HepG2 (cell line): ENCODE measurements around the gene SLIT3. TPM values are rescaled to one million over a fixed set of nuclear protein-coding genes. Genes with fewer than 3 reads are reported as not detected.

Source experiments
- ATAC-seq: fragments of 200-7000 bp; cut with Tn5 transposase; 3 replicates; pipeline ENCODE4 v1.9.1; 2020; ENCODE audit warnings: mild to moderate bottlenecking, moderate library complexity
- BruUV-seq: library from RNA; stranded (reverse); fragments of 400-500 nt; replicated peaks from 2 replicates; lab custom pipeline; 2021; lab: Mats Ljungman, UMichigan
- CTCF ChIA-PET: fragments of 300-600 bp; formaldehyde crosslinking; extraction: SDS; loops from one replicate; lab custom pipeline; 2021; ENCODE audit warnings: low total read pairs, inconsistent platforms, low intra/inter-chr PET ratio; lab: Yijun Ruan, JAX
- POLR2A ChIA-PET: fragments of 350-600 bp; sonication (Branson Sonifier 250); formaldehyde crosslinking; loops from one replicate; lab custom pipeline; 2020; ENCODE audit warnings: antibody characterized with exemption, inconsistent platforms; lab: Yijun Ruan, JAX
- DNase-seq: peaks from one replicate; pipeline ENCODE4 v3.0.0-alpha.2; 2015; ENCODE audit warnings: low spot score
- FAIRE-seq: peaks from 3 replicates; lab custom pipeline; 2011; peaks lifted over from hg19 to GRCh38; lab: Jason Lieb, UNC
- H2AFZ ChIP-seq: one replicate; pipeline ENCODE4 v1.6.1; 2011; ENCODE audit warnings: low read length, inconsistent platforms
- H3K27ac ChIP-seq: fragments of 300-600 bp; 3 replicates; pipeline ENCODE4 v1.8.0; 2011; ENCODE audit warnings: mixed run types, mild to moderate bottlenecking, mixed read lengths, low read length, inconsistent platforms; ENCODE audit not compliant: insufficient read depth; ENCODE audit errors: extremely low read length
- H3K27me3 ChIP-seq, 2 experiments: fragments of 200-600 bp in 1 of 2; 2 replicates in 1 of 2; 3 replicates in 1 of 2; pipeline versions ENCODE4 v1.6.0 to v1.8.0; 2011; ENCODE audit warnings: low read length in 2 of 2, mild to moderate bottlenecking in 2 of 2, moderate library complexity in 2 of 2, inconsistent platforms in 1 of 2; ENCODE audit not compliant: insufficient read depth in 2 of 2, control insufficient read depth in 1 of 2
- H3K36me3 ChIP-seq, 2 experiments: fragments of 200-600 bp in 1 of 2; replicated peaks in 1 of 2; 2 replicates in 1 of 2; 3 replicates in 1 of 2; pipeline versions ENCODE4 v1.5.1 to v1.8.0; 2011; ENCODE audit warnings: low read length in 2 of 2, inconsistent platforms in 1 of 2; ENCODE audit not compliant: insufficient read depth in 2 of 2, control insufficient read depth in 1 of 2
- H3K4me1 ChIP-seq: 2 replicates; pipeline ENCODE4 v1.5.1; 2012; ENCODE audit warnings: low read length, inconsistent platforms; ENCODE audit not compliant: insufficient read depth
- H3K4me2 ChIP-seq: 2 replicates; pipeline ENCODE4 v1.6.0; 2011; ENCODE audit warnings: low read depth, low read length, inconsistent platforms
- H3K4me3 ChIP-seq, 3 experiments: fragments of 200-600 bp in 1 of 3; sonication (generic), shearing (Covaris generic) in 1 of 3; replicated peaks in 1 of 3; 2 replicates each; pipeline ENCODE4 v1.5.1; 2011 to 2016; ENCODE audit warnings: low read length in 3 of 3, inconsistent platforms in 2 of 3, low read depth in 2 of 3, mild to moderate bottlenecking in 2 of 3, control low read depth in 1 of 3, mixed read lengths in 1 of 3; ENCODE audit not compliant: insufficient read depth in 1 of 3
- H3K79me2 ChIP-seq: one replicate; pipeline ENCODE4 v1.6.1; 2011; ENCODE audit warnings: low read length, inconsistent platforms; ENCODE audit not compliant: insufficient read depth
- H3K9ac ChIP-seq: 2 replicates; pipeline ENCODE4 v1.6.0; 2011; ENCODE audit warnings: mild to moderate bottlenecking, low read depth, low read length, inconsistent platforms; ENCODE audit not compliant: insufficient read depth
- H3K9me3 ChIP-seq: 2 replicates; pipeline ENCODE4 v1.5.1; 2012; ENCODE audit warnings: mild to moderate bottlenecking, low read length
- H4K20me1 ChIP-seq: 2 replicates; pipeline ENCODE4 v1.6.0; 2011; ENCODE audit warnings: inconsistent platforms, mild to moderate bottlenecking, low read length, moderate library complexity; ENCODE audit not compliant: insufficient read depth
- ARHGAP35 ChIP-seq: sonication (generic); formaldehyde crosslinking; IDR thresholded peaks from 2 replicates; pipeline ENCODE4 v1.9.0; 2022; ENCODE audit warnings: mild to moderate bottlenecking, inconsistent platforms, moderate library complexity, missing genetic modification reagents, borderline replicate concordance
- ARNTL ChIP-seq: sonication (generic); formaldehyde crosslinking; IDR thresholded peaks from 2 replicates; pipeline ENCODE4 v1.4.0; 2020; ENCODE audit warnings: mild to moderate bottlenecking, missing genetic modification reagents
- ATF1 ChIP-seq: IDR thresholded peaks from 2 replicates; pipeline ENCODE4 v1.6.1; 2016; ENCODE audit warnings: mild to moderate bottlenecking, control low read depth
- KAT7 ChIP-seq: IDR thresholded peaks from 2 replicates; pipeline ENCODE4 v1.6.1; 2018; ENCODE audit warnings: borderline replicate concordance, missing compliant biosample characterization
- POLR2A ChIP-seq, 2 experiments: IDR thresholded peaks; 2 replicates each; pipeline ENCODE4 v1.6.1; 2011; ENCODE audit warnings: low read depth in 2 of 2, low read length in 2 of 2, mild to moderate bottlenecking in 1 of 2, moderate library complexity in 1 of 2; ENCODE audit not compliant: insufficient read depth in 1 of 2
- SNRNP70 ChIP-seq: fragments of 200-400 bp; formaldehyde crosslinking; IDR thresholded peaks from 2 replicates; pipeline ENCODE4 v1.6.1; 2017; ENCODE audit warnings: mild to moderate bottlenecking, low read depth, low read length, moderate library complexity
- TOE1 ChIP-seq: sonication (generic); formaldehyde crosslinking; IDR thresholded peaks from 2 replicates; pipeline ENCODE4 v1.4.0; 2020; ENCODE audit warnings: mild to moderate bottlenecking, missing genetic modification reagents
- ZBTB37 ChIP-seq: sonication (generic); formaldehyde crosslinking; IDR thresholded peaks from 2 replicates; pipeline ENCODE4 v1.4.0; 2020; ENCODE audit warnings: mild to moderate bottlenecking, missing genetic modification reagents
- ZNF24 ChIP-seq: fragments of 450-650 bp; IDR thresholded peaks from 2 replicates; pipeline ENCODE4 v1.6.1; 2017; ENCODE audit warnings: antibody characterized with exemption, mild to moderate bottlenecking
- ZNF484 ChIP-seq: sonication (generic); formaldehyde crosslinking; IDR thresholded peaks from 2 replicates; pipeline ENCODE4 v1.5.1; 2020; ENCODE audit warnings: mild to moderate bottlenecking, low read depth, missing genetic modification reagents, borderline replicate concordance
- ZNF644 ChIP-seq: IDR thresholded peaks from 2 replicates; pipeline ENCODE4 v1.6.1; 2016; ENCODE audit warnings: low read depth
- WGBS: methylation state at CpG from one replicate; pipeline ENCODE4 v1.1.6; 2017; ENCODE audit warnings: low lambda C conversion rate; 5-methylcytosine and 5-hydroxymethylcytosine counted together
- in situ Hi-C: cut with HindIII; loops from 2 replicates; pipeline ENCODE4 v1.10.0; 2017; ENCODE audit warnings: low pct_unique_long_range_greater_than_20kb; ENCODE audit not compliant: extremely low pct_ligation_motif_present
- intact Hi-C: fragments of 100-400 bp; cut with micrococcal nuclease; formaldehyde crosslinking; loops from one replicate; pipeline ENCODE4 v1.10.0; 2022; ENCODE audit not compliant: unreplicated experiment
- polyA plus RNA-seq, 8 experiments: library from polyadenylated mRNA; depleted of rRNA in 3 of 8; stranded (reverse) in 7 of 8; unstranded in 1 of 8; fragments of >200 nt; fragmentation: Illumina TruSeq in 4 of 8; extraction: Trizol in 4 of 8; gene quantifications; 2 replicates each; pipeline versions ENCODE4 v1.2.1 to v1.2.3, GENCODE V29; 2011 to 2016; ENCODE audit warnings: low read depth in 4 of 8, missing spikeins in 1 of 8, mixed read lengths in 1 of 8; ENCODE audit not compliant: insufficient read depth in 1 of 8
- total RNA-seq, 5 experiments: library from RNA; depleted of rRNA; stranded (reverse); fragments of >200 nt; fragmentation: Illumina TruSeq; extraction: Trizol; gene quantifications; 2 replicates each; pipeline ENCODE4 v1.2.3, GENCODE V29; 2016; ENCODE audit warnings: low read depth in 1 of 5
- TF ChIP-seq, protein P1 (sequence below): sonication (generic); formaldehyde crosslinking; IDR thresholded peaks from 2 replicates; pipeline ENCODE4 v1.5.0; 2020; ENCODE audit warnings: mild to moderate bottlenecking, missing genetic modification reagents
- TF ChIP-seq, protein P2 (sequence below), 2 experiments: sonication (generic) in 1 of 2; formaldehyde crosslinking in 1 of 2; IDR thresholded peaks; 2 replicates each; pipeline versions ENCODE4 v1.4.0 to v1.6.1; 2018 to 2020; ENCODE audit warnings: missing genetic modification reagents in 2 of 2, borderline replicate concordance in 1 of 2, low read depth in 1 of 2, mild to moderate bottlenecking in 1 of 2, missing biosample characterization in 1 of 2
- TF ChIP-seq, protein P3 (sequence below): sonication (generic); formaldehyde crosslinking; IDR thresholded peaks from 2 replicates; pipeline ENCODE4 v1.4.0; 2020; ENCODE audit warnings: missing genetic modification reagents, borderline replicate concordance
- TF ChIP-seq, protein P4 (sequence below): sonication (generic); formaldehyde crosslinking; IDR thresholded peaks from 2 replicates; pipeline ENCODE4 v1.5.1; 2020; ENCODE audit warnings: missing genetic modification reagents, mild to moderate bottlenecking, borderline replicate concordance

The SLIT3 gene
- total and polyA plus RNA-seq, 2 of the 13 experiments (the other 11 are each of a cell fraction or from before 2014, with no cell fraction given), result not detected

DNA sequence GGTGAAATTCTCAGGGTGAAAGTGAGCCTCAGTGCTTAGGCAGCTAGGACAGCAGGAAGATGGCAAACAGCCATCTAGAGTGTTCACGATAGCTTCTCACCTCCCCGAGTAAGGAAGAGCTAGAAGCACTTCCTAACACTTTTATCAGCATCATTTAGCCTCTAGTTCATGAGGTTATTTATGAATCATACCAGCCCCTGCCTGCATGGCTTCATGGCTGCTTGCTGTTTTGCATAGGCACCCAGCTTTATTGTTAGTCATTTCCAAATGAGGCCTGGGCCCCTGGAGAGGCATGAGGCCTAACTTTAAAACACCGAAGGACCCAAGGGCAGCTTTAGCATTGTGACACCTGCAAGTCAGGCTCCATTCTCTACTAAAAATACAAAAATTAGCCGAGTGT is 586.9 kb downstream of the SLIT3 start:
- Histone ChIP-seq H3K4me3 (no peak overlapping the region), H3K27me3 (peaks cover 0 to 5% of the 10 kb centered on the region in 2 experiments; a peak in 1 of 5 replicates), H3K4me2 (no peak overlapping the region), H3K79me2 (no peaks in the 10 kb centered on the region), H3K27ac (no peak overlapping the region), H3K9ac (no peak overlapping the region), H4K20me1 (no peaks in the 10 kb centered on the region), H3K9me3 (no peaks in the 10 kb centered on the region), H3K4me1 (no peaks in the 10 kb centered on the region), H3K36me3 (no peaks in the 10 kb centered on the region), H2AFZ (no peak overlapping the region)
- no TSS peak for BruUV-seq
- POLR2A ChIA-PET, result no interaction called here
- ATAC-seq, result no peak
- no peak for DNase-seq
- WGBS, result 8% methylated on average over 4 of the region's 4 CpGs
- no peak for FAIRE-seq
- CTCF ChIA-PET, result no interaction called here
- intact Hi-C loops (no loop called here), in situ Hi-C loops (no loop called here)
- TF ChIP-seq, protein P1, sequence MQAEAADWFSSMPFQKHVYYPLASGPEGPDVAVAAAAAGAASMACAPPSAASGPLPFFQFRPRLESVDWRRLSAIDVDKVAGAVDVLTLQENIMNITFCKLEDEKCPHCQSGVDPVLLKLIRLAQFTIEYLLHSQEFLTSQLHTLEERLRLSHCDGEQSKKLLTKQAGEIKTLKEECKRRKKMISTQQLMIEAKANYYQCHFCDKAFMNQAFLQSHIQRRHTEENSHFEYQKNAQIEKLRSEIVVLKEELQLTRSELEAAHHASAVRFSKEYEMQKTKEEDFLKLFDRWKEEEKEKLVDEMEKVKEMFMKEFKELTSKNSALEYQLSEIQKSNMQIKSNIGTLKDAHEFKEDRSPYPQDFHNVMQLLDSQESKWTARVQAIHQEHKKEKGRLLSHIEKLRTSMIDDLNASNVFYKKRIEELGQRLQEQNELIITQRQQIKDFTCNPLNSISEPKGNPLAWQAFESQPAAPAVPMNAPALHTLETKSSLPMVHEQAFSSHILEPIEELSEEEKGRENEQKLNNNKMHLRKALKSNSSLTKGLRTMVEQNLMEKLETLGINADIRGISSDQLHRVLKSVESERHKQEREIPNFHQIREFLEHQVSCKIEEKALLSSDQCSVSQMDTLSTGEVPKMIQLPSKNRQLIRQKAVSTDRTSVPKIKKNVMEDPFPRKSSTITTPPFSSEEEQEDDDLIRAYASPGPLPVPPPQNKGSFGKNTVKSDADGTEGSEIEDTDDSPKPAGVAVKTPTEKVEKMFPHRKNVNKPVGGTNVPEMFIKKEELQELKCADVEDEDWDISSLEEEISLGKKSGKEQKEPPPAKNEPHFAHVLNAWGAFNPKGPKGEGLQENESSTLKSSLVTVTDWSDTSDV, result no peak
- TF ChIP-seq SNRNP70 (no peak), TOE1 (CRISPR knock-in tag) (no peak), POLR2A (IDR thresholded peaks at IDR 0.05; ENCODE audit: insufficient read depth in 1 of 2, low read depth in 2 of 2, low read length in 2 of 2) (no peak), ZNF644 (CRISPR knock-in tag) (no peak), ZBTB37 (no peak), ARHGAP35 (CRISPR knock-in tag) (no peak), ATF1 (CRISPR knock-in tag) (no peak), ZNF24 (no peak), ARNTL (no peak), KAT7 (CRISPR knock-in tag) (no peak), ZNF484 (CRISPR knock-in tag) (no peak)
- TF ChIP-seq, protein P2, sequence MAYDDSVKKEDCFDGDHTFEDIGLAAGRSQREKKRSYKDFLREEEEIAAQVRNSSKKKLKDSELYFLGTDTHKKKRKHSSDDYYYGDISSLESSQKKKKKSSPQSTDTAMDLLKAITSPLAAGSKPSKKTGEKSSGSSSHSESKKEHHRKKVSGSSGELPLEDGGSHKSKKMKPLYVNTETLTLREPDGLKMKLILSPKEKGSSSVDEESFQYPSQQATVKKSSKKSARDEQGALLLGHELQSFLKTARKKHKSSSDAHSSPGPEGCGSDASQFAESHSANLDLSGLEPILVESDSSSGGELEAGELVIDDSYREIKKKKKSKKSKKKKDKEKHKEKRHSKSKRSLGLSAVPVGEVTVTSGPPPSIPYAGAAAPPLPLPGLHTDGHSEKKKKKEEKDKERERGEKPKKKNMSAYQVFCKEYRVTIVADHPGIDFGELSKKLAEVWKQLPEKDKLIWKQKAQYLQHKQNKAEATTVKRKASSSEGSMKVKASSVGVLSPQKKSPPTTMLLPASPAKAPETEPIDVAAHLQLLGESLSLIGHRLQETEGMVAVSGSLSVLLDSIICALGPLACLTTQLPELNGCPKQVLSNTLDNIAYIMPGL (CRISPR knock-in tag; IDR thresholded peaks at IDR 0.05; ENCODE audit: borderline replicate concordance in 1 of 2, low read depth in 1 of 2), result no peak
- TF ChIP-seq, protein P3, sequence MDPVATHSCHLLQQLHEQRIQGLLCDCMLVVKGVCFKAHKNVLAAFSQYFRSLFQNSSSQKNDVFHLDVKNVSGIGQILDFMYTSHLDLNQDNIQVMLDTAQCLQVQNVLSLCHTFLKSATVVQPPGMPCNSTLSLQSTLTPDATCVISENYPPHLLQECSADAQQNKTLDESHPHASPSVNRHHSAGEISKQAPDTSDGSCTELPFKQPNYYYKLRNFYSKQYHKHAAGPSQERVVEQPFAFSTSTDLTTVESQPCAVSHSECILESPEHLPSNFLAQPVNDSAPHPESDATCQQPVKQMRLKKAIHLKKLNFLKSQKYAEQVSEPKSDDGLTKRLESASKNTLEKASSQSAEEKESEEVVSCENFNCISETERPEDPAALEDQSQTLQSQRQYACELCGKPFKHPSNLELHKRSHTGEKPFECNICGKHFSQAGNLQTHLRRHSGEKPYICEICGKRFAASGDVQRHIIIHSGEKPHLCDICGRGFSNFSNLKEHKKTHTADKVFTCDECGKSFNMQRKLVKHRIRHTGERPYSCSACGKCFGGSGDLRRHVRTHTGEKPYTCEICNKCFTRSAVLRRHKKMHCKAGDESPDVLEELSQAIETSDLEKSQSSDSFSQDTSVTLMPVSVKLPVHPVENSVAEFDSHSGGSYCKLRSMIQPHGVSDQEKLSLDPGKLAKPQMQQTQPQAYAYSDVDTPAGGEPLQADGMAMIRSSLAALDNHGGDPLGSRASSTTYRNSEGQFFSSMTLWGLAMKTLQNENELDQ (CRISPR knock-in tag), result no peak
- TF ChIP-seq, protein P4, sequence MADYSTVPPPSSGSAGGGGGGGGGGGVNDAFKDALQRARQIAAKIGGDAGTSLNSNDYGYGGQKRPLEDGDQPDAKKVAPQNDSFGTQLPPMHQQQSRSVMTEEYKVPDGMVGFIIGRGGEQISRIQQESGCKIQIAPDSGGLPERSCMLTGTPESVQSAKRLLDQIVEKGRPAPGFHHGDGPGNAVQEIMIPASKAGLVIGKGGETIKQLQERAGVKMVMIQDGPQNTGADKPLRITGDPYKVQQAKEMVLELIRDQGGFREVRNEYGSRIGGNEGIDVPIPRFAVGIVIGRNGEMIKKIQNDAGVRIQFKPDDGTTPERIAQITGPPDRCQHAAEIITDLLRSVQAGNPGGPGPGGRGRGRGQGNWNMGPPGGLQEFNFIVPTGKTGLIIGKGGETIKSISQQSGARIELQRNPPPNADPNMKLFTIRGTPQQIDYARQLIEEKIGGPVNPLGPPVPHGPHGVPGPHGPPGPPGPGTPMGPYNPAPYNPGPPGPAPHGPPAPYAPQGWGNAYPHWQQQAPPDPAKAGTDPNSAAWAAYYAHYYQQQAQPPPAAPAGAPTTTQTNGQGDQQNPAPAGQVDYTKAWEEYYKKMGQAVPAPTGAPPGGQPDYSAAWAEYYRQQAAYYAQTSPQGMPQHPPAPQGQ (CRISPR knock-in tag), result no peak
